ENCODE results near the gene PTEN.
"Not testable (repeated sequence)": the region's sequence is repeated elsewhere in the genome, so short reads cannot be mapped to it uniquely, and the experiment has no call there.

The PTEN gene

GRCh38 chr10:87849001-87849400 is 14.4 kb upstream of the PTEN start:
- H4K8ac ChIP-seq (ENCODE audit: low read depth, low read length) = no peak overlapping the region
- H3K27ac ChIP-seq (ENCODE audit: low read depth, low read length) = no peak overlapping the region
- H3K4me3 ChIP-seq (ENCODE audit: low read length) = no peak overlapping the region

DNA sequence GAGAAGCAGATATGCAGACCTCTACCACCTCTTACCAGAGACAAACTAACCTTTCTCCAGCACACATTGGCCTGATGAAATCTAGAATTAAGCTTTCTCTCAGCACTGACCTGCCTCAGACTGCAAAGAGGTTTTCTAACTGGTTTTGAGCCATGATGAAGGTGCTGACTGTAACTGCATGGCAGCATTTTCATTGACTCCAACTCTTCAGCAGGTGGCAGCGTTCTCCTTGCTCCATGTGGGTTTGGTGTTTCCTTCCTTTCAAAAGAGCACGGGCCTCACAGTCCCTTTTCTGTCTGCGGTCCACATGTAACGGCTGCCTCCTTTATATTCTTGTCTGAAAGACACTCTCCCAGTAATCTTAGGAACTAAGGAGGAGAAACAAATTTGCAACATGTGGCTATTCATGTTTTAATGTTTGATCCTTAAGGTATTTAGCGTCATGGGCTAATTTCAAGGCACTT is 12.7 kb upstream of the PTEN start:
- Histone ChIP-seq H3K9ac (ENCODE audit: low read length) (no peak overlapping the region), H3K79me1 (ENCODE audit: low read length) (no peaks in the 10 kb centered on the region), H2BK15ac (replicated peaks; ENCODE audit: low read depth) (no peak overlapping the region), H3K4me1 (ENCODE audit: control insufficient read depth, low read depth, low read length) (no peaks in the 10 kb centered on the region), H3K4me3 (ENCODE audit: low read length) (no peak overlapping the region), H3K4ac (ENCODE audit: low read depth, low read length) (no peak overlapping the region), H2BK120ac (ENCODE audit: low read depth, low read length) (no peak overlapping the region), H3K27me3 (ENCODE audit: insufficient read depth, low read length, poor library complexity) (no peaks in the 10 kb centered on the region), H2BK5ac (ENCODE audit: low read length) (no peak overlapping the region), H4K8ac (ENCODE audit: low read depth, low read length) (no peak overlapping the region), H3K56ac (ENCODE audit: low read length) (no peak overlapping the region), H3K23ac (ENCODE audit: low read length) (no peak overlapping the region), H3K27ac (ENCODE audit: low read depth, low read length) (no peak overlapping the region), H3K36me3 (ENCODE audit: control insufficient read depth, insufficient read depth, low read length) (no peaks in the 10 kb centered on the region), H2AK5ac (ENCODE audit: low read length) (no peak overlapping the region), H3K79me2 (ENCODE audit: control insufficient read depth, insufficient read depth, low read length) (no peaks in the 10 kb centered on the region), H3K4me2 (ENCODE audit: low read length) (no peak overlapping the region), H4K5ac (ENCODE audit: low read length) (no peak overlapping the region), H3K18ac (ENCODE audit: low read length) (no peak overlapping the region)
- DNase-seq = peak; percentile 85
- WGBS (ENCODE audit: extremely low coverage, insufficient coverage, low lambda C conversion rate) = no CpG with 5 or more reads among the region's 5 CpGs

More at GRCh38 chr10:87849001-87849400, 14.4 kb upstream of the PTEN start:
- Histone ChIP-seq H2BK120ac (ENCODE audit: low read depth, low read length) (no peak overlapping the region), H3K79me1 (ENCODE audit: low read length) (no peaks in the 10 kb centered on the region), H3K36me3 (ENCODE audit: control insufficient read depth, insufficient read depth, low read length) (no peaks in the 10 kb centered on the region), H4K5ac (ENCODE audit: low read length) (no peak overlapping the region), H2BK5ac (ENCODE audit: low read length) (no peak overlapping the region), H3K56ac (ENCODE audit: low read length) (no peak overlapping the region), H3K79me2 (ENCODE audit: control insufficient read depth, insufficient read depth, low read length) (no peaks in the 10 kb centered on the region), H2BK15ac (replicated peaks; ENCODE audit: low read depth) (no peak overlapping the region), H3K4ac (ENCODE audit: low read depth, low read length) (no peak overlapping the region), H3K4me1 (ENCODE audit: control insufficient read depth, low read depth, low read length) (no peaks in the 10 kb centered on the region), H3K23ac (ENCODE audit: low read length) (no peak overlapping the region), H3K18ac (ENCODE audit: low read length) (no peak overlapping the region), H3K9ac (ENCODE audit: low read length) (no peak overlapping the region), H3K27me3 (ENCODE audit: insufficient read depth, low read length, poor library complexity) (no peaks in the 10 kb centered on the region), H2AK5ac (ENCODE audit: low read length) (no peak overlapping the region), H3K4me2 (ENCODE audit: low read length) (no peak overlapping the region)
- no peak for DNase-seq

DNA sequence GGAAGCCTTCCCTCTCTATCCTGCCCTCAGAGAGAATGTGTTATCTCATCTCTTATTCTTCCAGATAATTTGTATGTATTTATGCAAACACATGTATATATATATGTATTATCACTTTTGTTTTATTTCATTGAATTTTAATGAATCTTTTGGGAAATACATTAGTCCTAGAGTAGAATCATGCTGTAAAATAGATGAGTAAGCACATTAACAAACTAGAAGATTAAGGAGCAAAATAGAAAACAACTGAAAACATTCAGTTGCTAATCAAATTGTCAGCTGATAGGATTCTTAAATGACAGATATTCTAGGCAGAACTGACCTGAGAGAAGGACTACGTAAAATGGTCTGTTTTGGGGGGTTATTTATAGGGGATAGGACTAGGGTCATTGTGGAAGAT is 11.3 kb upstream of the PTEN start:
- no peaks in the 10 kb centered on the region for H3K79me2 ChIP-seq (ENCODE audit: control insufficient read depth, insufficient read depth, low read length)
- H3K4me2 ChIP-seq (ENCODE audit: low read length) = no peak overlapping the region
- no peak overlapping the region for H2BK5ac ChIP-seq (ENCODE audit: low read length)
- H4K5ac ChIP-seq (ENCODE audit: low read length) = no peak overlapping the region
- H3K27ac ChIP-seq (ENCODE audit: low read depth, low read length) = no peak overlapping the region
- no peaks in the 10 kb centered on the region for H3K36me3 ChIP-seq (ENCODE audit: control insufficient read depth, insufficient read depth, low read length)
- no peak overlapping the region for H3K23ac ChIP-seq (ENCODE audit: low read length)
- H3K4ac ChIP-seq (ENCODE audit: low read depth, low read length) = no peak overlapping the region
- no peak for DNase-seq
- H3K4me1 ChIP-seq (ENCODE audit: control insufficient read depth, low read depth, low read length) = no peaks in the 10 kb centered on the region
- H3K27me3 ChIP-seq (ENCODE audit: insufficient read depth, low read length, poor library complexity) = no peaks in the 10 kb centered on the region
- WGBS (ENCODE audit: extremely low coverage, insufficient coverage, low lambda C conversion rate) = no CpG with 5 or more reads among the region's 1 CpG
- no peak overlapping the region for H3K56ac ChIP-seq (ENCODE audit: low read length)
- H2BK15ac ChIP-seq (replicated peaks; ENCODE audit: low read depth) = no peak overlapping the region
- H3K18ac ChIP-seq (ENCODE audit: low read length) = no peak overlapping the region
- no peak overlapping the region for H3K9ac ChIP-seq (ENCODE audit: low read length)
- no peak overlapping the region for H4K8ac ChIP-seq (ENCODE audit: low read depth, low read length)
- no peaks in the 10 kb centered on the region for H3K79me1 ChIP-seq (ENCODE audit: low read length)
- no peak overlapping the region for H2BK120ac ChIP-seq (ENCODE audit: low read depth, low read length)
- H3K4me3 ChIP-seq (ENCODE audit: low read length) = no peak overlapping the region
- H2AK5ac ChIP-seq (ENCODE audit: low read length) = no peak overlapping the region

DNA sequence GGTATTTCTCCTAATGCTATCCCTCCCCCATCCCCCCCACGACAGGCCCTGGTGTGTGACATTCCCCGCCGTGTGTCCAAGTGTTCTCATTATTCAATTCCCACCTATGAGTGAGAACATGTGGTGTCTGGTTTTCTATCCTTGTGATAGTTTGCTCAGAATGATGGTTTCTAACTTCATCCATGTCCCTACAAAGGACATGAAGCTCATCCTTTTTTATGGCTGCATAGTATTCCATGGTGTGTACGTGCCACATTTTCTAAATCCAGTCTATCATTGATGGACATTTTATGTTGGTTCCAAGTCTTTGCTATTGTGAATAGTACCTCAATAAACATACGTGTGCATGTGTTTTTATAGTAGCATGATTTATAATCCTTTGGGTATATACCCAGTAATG is 8.2 kb upstream of the PTEN start:
- not testable (repeated sequence) for H4K8ac ChIP-seq (ENCODE audit: low read depth, low read length); H3K4me1 ChIP-seq (ENCODE audit: control insufficient read depth, low read depth, low read length); H3K79me1 ChIP-seq (ENCODE audit: low read length); H3K4me2 ChIP-seq (ENCODE audit: low read length); H2AK5ac ChIP-seq (ENCODE audit: low read length); H3K9ac ChIP-seq (ENCODE audit: low read length); H2BK5ac ChIP-seq (ENCODE audit: low read length); H2BK120ac ChIP-seq (ENCODE audit: low read depth, low read length); H3K36me3 ChIP-seq (ENCODE audit: control insufficient read depth, insufficient read depth, low read length); H3K4me3 ChIP-seq (ENCODE audit: low read length); H2BK15ac ChIP-seq (replicated peaks; ENCODE audit: low read depth); H3K27ac ChIP-seq (ENCODE audit: low read depth, low read length); H3K79me2 ChIP-seq (ENCODE audit: control insufficient read depth, insufficient read depth, low read length); H4K5ac ChIP-seq (ENCODE audit: low read length); H3K27me3 ChIP-seq (ENCODE audit: insufficient read depth, low read length, poor library complexity); DNase-seq; H3K18ac ChIP-seq (ENCODE audit: low read length); H3K23ac ChIP-seq (ENCODE audit: low read length); H3K4ac ChIP-seq (ENCODE audit: low read depth, low read length); H3K56ac ChIP-seq (ENCODE audit: low read length)
- WGBS (ENCODE audit: extremely low coverage, insufficient coverage, low lambda C conversion rate) = no CpG with 5 or more reads among the region's 5 CpGs

- not testable (repeated sequence) for DNase-seq; H3K79me2 ChIP-seq (ENCODE audit: control insufficient read depth, insufficient read depth, low read length); H3K9ac ChIP-seq (ENCODE audit: low read length); H3K4me3 ChIP-seq (ENCODE audit: low read length); H3K27me3 ChIP-seq (ENCODE audit: insufficient read depth, low read length, poor library complexity); H3K36me3 ChIP-seq (ENCODE audit: control insufficient read depth, insufficient read depth, low read length); H3K18ac ChIP-seq (ENCODE audit: low read length); H4K8ac ChIP-seq (ENCODE audit: low read depth, low read length); H4K5ac ChIP-seq (ENCODE audit: low read length); H2BK15ac ChIP-seq (replicated peaks; ENCODE audit: low read depth); H3K23ac ChIP-seq (ENCODE audit: low read length); H2BK5ac ChIP-seq (ENCODE audit: low read length); H2BK120ac ChIP-seq (ENCODE audit: low read depth, low read length); H3K56ac ChIP-seq (ENCODE audit: low read length); H3K27ac ChIP-seq (ENCODE audit: low read depth, low read length); H3K4me2 ChIP-seq (ENCODE audit: low read length); H3K4ac ChIP-seq (ENCODE audit: low read depth, low read length); H3K4me1 ChIP-seq (ENCODE audit: control insufficient read depth, low read depth, low read length); H2AK5ac ChIP-seq (ENCODE audit: low read length); H3K79me1 ChIP-seq (ENCODE audit: low read length)
- no CpG with 5 or more reads among the region's 4 CpGs for WGBS (ENCODE audit: extremely low coverage, insufficient coverage, low lambda C conversion rate)
These were observed 7.8 kb upstream of the PTEN start for GRCh38 chr10:87855665-87856064.

GRCh38 chr10:87860156-87860795 is 3.1 kb upstream of the PTEN start:
- no peak overlapping the region for H4K5ac ChIP-seq (ENCODE audit: low read length)
- H3K27me3 ChIP-seq (ENCODE audit: insufficient read depth, low read length, poor library complexity) = no peaks in the 10 kb centered on the region
- no peak overlapping the region for H3K23ac ChIP-seq (ENCODE audit: low read length)
- H2BK5ac ChIP-seq (ENCODE audit: low read length) = no peak overlapping the region
- no peak overlapping the region for H4K8ac ChIP-seq (ENCODE audit: low read depth, low read length)
- H3K4ac ChIP-seq (ENCODE audit: low read depth, low read length) = no peak overlapping the region
- no peak overlapping the region for H3K18ac ChIP-seq (ENCODE audit: low read length)
- WGBS (ENCODE audit: extremely low coverage, insufficient coverage, low lambda C conversion rate) = no CpG with 5 or more reads among the region's 3 CpGs
- no peaks in the 10 kb centered on the region for H3K36me3 ChIP-seq (ENCODE audit: control insufficient read depth, insufficient read depth, low read length)
- H2AK5ac ChIP-seq (ENCODE audit: low read length) = no peak overlapping the region
- H2BK120ac ChIP-seq (ENCODE audit: low read depth, low read length) = no peak overlapping the region
- H3K4me3 ChIP-seq (ENCODE audit: low read length) = no peak overlapping the region
- peaks cover 10% of the 10 kb centered on the region for H3K79me2 ChIP-seq (ENCODE audit: control insufficient read depth, insufficient read depth, low read length)
- H3K79me1 ChIP-seq (ENCODE audit: low read length) = no peaks in the 10 kb centered on the region
- DNase-seq = peak; percentile 86
- no peak overlapping the region for H3K27ac ChIP-seq (ENCODE audit: low read depth, low read length)
- no peaks in the 10 kb centered on the region for H3K4me1 ChIP-seq (ENCODE audit: control insufficient read depth, low read depth, low read length)
- no peak overlapping the region for H2BK15ac ChIP-seq (replicated peaks; ENCODE audit: low read depth)
- no peak overlapping the region for H3K56ac ChIP-seq (ENCODE audit: low read length)
- H3K4me2 ChIP-seq (ENCODE audit: low read length) = no peak overlapping the region
- no peak overlapping the region for H3K9ac ChIP-seq (ENCODE audit: low read length)
